Heart left ventricle (tissue), 16 donors: Measurements from ENCODE around the gene POC1A. TPM values are rescaled to one million over a fixed set of nuclear protein-coding genes. Genes with fewer than 3 reads are reported as not detected.

Source experiments
- ATAC-seq, 4 donors: fragments of 200-7000 bp; cut with Tn5 transposase; one replicate each; pipeline ENCODE4 v1.9.1; 2020 to 2022; ENCODE audit warnings: moderate library complexity in 4 of 4, mild to moderate bottlenecking in 3 of 4, moderate number of reproducible peaks in 1 of 4
- DNase-seq, 5 donors: peaks; one replicate each; pipeline ENCODE4 v3.0.0-alpha.2; 2020
- H3K27ac ChIP-seq, 12 donors: fragments of 200-600 bp; sonication (generic) in 4 of 12; one replicate each; pipeline versions ENCODE4 v1.5.0 to v1.8.0; 2016 to 2022; ENCODE audit warnings: mild to moderate bottlenecking in 2 of 12
- H3K27me3 ChIP-seq, 9 donors: fragments of 200-600 bp; sonication (generic) in 2 of 9; one replicate each; pipeline versions ENCODE4 v1.5.1 to v1.8.0; 2016 to 2022; ENCODE audit warnings: mild to moderate bottlenecking in 3 of 9
- H3K36me3 ChIP-seq, 9 donors: fragments of 200-600 bp; sonication (generic) in 2 of 9; one replicate each; pipeline versions ENCODE4 v1.5.0 to v1.8.0; 2018 to 2022; ENCODE audit warnings: mild to moderate bottlenecking in 2 of 9
- H3K4me1 ChIP-seq, 12 donors: fragments of 200-600 bp; sonication (generic) in 4 of 12; one replicate each; pipeline versions ENCODE4 v1.5.0 to v1.8.0; 2016 to 2022; ENCODE audit warnings: mild to moderate bottlenecking in 3 of 12
- H3K4me3 ChIP-seq, 12 donors: fragments of 200-600 bp; sonication (generic) in 4 of 12; one replicate each; pipeline versions ENCODE4 v1.5.0 to v1.8.0; 2017 to 2022; ENCODE audit warnings: mild to moderate bottlenecking in 9 of 12, moderate library complexity in 4 of 12
- H3K9me3 ChIP-seq, 12 donors: fragments of 200-600 bp; sonication (generic) in 4 of 12; one replicate each; pipeline versions ENCODE4 v1.5.0 to v1.8.0; 2016 to 2022; ENCODE audit warnings: mild to moderate bottlenecking in 1 of 12
- CTCF ChIP-seq, 12 donors: fragments of 200-600 bp; sonication (generic) in 4 of 12; IDR thresholded peaks; one replicate each; pipeline versions ENCODE4 v1.5.0 to v1.8.0; 2018 to 2022; ENCODE audit warnings: antibody characterized with exemption in 12 of 12, mild to moderate bottlenecking in 5 of 12
- POLR2A ChIP-seq, 2 donors: fragments of 450-650 bp; IDR thresholded peaks; one replicate each; pipeline ENCODE4 v1.6.1; 2017; ENCODE audit warnings: antibody characterized with exemption in 2 of 2, mild to moderate bottlenecking in 2 of 2, moderate library complexity in 2 of 2
- WGBS, 4 donors: extraction: QIAGEN DNeasy Blood & Tissue Kit in 2 of 4; methylation state at CpG; one replicate each; pipeline versions ENCODE4 v1.1.5 to v1.1.7; 2013 to 2018; 5-methylcytosine and 5-hydroxymethylcytosine counted together
- intact Hi-C, 10 donors: fragments of 100-400 bp; cut with DNase I; formaldehyde crosslinking; loops; one replicate each; pipeline versions ENCODE4 v1.11.1 to v1.14.2; 2022
- polyA plus RNA-seq, 2 donors: library from polyadenylated mRNA; stranded (reverse); fragments of 200-250 nt; gene quantifications; one replicate each; pipeline ENCODE4 v1.2.3, GENCODE V29; 2013
- total RNA-seq, 9 donors: library from RNA; depleted of rRNA in 2 of 9; stranded (reverse); fragments of >200 nt in 2 of 9; fragmentation: NEBNext Ultra II Directional in 3 of 9; extraction: Animal tissue kit (Norgen Biotek cat#: 25700) in 3 of 9; gene quantifications; one replicate each; pipeline versions ENCODE4 v1.1.0 to v1.2.4, GENCODE V29; 2016 to 2023
- donor health status: ischemic (EF 13 %, LVEDD 7.1; RV severe dilation, severe dysfunction).
- donor health status: healthy with polysubstance abuse.
- donor health status: DM: no; HTN: yes; CAD: no.
- donor health status: DM: no; HTN: no; CAD: no.
- donor health status: ischemic (EF 25% LVEDD 6.9; RV normal size, moderate dysfunction).
- donor health status: ischemic (EF 25% LVEDD 5.7; RV mildly dilated, moderate dysfunction).
- donor health status: healthy.
- donor health status: DM: yes; HTN: yes; CAD: no.
- donor health status: ischemic (EF 35%, LVEDD 5.7; RV mildly dilated, moderate dysfunction).
- donor health status: nonischemic (EF 11% LVEDD 7.7; RV severe dilation, severe dysfunction).
- donor health status: DM: yes; HTN: yes; CAD: no.
- donor health status: PGD.
- donor health status: ischemic (EF 29% LVEDD 5.4; RV normal size, mild dysfunction).
- donor health status: nonischemic (EF 23%, LVEDD 6.1; RV moderate dilation, normal function).

The POC1A gene
- total and polyA plus RNA-seq, 11 donors = 0.50 to 5.2 (median 1.4) TPM

DNA sequence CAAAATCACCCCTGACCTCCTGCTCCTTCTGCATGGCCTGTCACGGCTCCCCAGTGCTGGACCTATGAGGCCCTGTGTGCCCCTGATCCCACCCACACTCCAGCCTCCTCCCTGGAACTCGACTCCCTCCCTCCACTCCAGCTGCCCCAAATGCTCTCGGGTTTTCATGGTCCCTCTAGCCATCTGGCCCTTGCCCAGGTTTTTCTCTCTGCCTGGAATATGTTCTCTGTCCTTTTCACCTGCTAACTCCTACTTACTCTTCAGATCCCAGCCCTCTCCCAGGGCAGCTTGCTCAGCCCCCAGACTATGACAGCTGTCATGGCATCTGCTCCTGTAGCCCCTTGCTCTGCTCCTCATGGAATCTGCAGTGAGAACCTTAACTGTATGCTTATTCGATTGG lies 128.2 kb downstream of the POC1A start:
- peak in 1 of 5 donors; percentile 57 for DNase-seq
- no peaks in the 10 kb centered on the region for H3K9me3 ChIP-seq
- H3K27ac ChIP-seq = peak overlapping the region; percentile 40 to 99 (median 93)
- 32 to 44% (median 42%) methylated on average over 4 of the region's 4 CpGs for WGBS, 4 donors
- TF ChIP-seq CTCF (IDR thresholded peaks at IDR 0.05) (no peak), POLR2A (IDR thresholded peaks at IDR 0.05) (no peak)
- no peak for ATAC-seq
- no peak overlapping the region for H3K4me3 ChIP-seq
- intact Hi-C loops = no loop called here
- H3K4me1 ChIP-seq = peaks cover 23 to 74% (median 59%) of the 10 kb centered on the region in 12 donors
- H3K27me3 ChIP-seq = no peaks in the 10 kb centered on the region
- H3K36me3 ChIP-seq = no peaks in the 10 kb centered on the region

DNA sequence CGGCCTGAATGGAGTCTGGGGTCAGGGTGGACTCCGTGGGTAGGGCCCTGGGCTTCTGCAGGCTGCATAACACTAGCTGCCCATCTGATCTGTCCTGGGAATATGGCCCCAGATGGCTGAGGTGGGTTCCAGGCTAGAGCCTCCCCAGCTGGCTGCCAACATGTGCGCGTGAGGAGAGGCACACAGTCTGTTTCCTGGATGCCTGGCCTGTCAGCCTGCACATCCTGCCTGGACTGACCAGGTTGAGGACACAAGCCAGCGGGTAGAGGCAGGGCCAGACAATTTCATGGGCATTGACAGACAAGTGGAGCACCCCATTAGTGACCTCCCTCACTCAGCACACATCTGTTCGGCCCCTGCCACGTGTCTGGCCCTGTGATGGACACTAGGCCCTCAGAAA lies 128.8 kb downstream of the POC1A start:
- H3K4me1 ChIP-seq = peaks cover 28 to 80% (median 65%) of the 10 kb centered on the region in 12 donors
- no peak for TF ChIP-seq POLR2A (IDR thresholded peaks at IDR 0.05)
- TF ChIP-seq CTCF (IDR thresholded peaks at IDR 0.05) = no peak

More for the DNA sequence above, 128.8 kb downstream of the POC1A start:
- WGBS, 4 donors = 57 to 70% (median 59%) methylated on average over 7 of the region's 7 CpGs
- H3K27me3 ChIP-seq = no peaks in the 10 kb centered on the region
- intact Hi-C loops = loop anchor here in 1 of 10 donors (2.0 kb wide), 1 partner anchor 27 kb away; no protein-coding TSS in a partner anchor
- peak in 1 of 4 donors; percentile 11 for ATAC-seq
- no peaks in the 10 kb centered on the region for H3K9me3 ChIP-seq
- peak overlapping the region in 1 of 12 donors; percentile 11 for H3K4me3 ChIP-seq
- DNase-seq = peak in 1 of 5 donors; percentile 50
- H3K27ac ChIP-seq = peak overlapping the region; percentile 40 to 99 (median 93)
- H3K36me3 ChIP-seq = no peaks in the 10 kb centered on the region

Other genes starting within 250 kb of the POC1A start
- 10 to 100 TPM in 5 of 9 donors, 1 to 10 TPM in 4; 6.1 to 14.7 (median 10.2) TPM for gene RRP9, start 212.5 kb downstream of the POC1A start, total RNA-seq
- 10 to 100 TPM; 12.4 to 30.8 TPM for gene RRP9, start 212.5 kb downstream of the POC1A start, polyA plus RNA-seq
- 10 to 100 TPM; 11.0 to 37.5 (median 14.5) TPM for gene PARP3, start 212.1 kb downstream of the POC1A start, total RNA-seq
- gene PARP3, start 212.1 kb downstream of the POC1A start, polyA plus RNA-seq = 1 to 10 TPM; 7.0 to 9.1 TPM
- gene GPR62, start 199.0 kb downstream of the POC1A start, total RNA-seq = under 1 TPM in 5 of 9 donors, not detected in 4; 0.13 to 0.27 (median 0.21) TPM
- under 1 TPM; 0.06 to 0.11 TPM for gene GPR62, start 199.0 kb downstream of the POC1A start, polyA plus RNA-seq
- 100 to 1,000 TPM in 2 of 9 donors, 10 to 100 TPM in 7; 55.4 to 149 (median 63.9) TPM for gene PCBP4, start 187.0 kb downstream of the POC1A start, total RNA-seq
- 100 to 1,000 TPM in 1 of 2 donors, 10 to 100 TPM in 1; 64.8 to 101 TPM for gene PCBP4, start 187.0 kb downstream of the POC1A start, polyA plus RNA-seq
- gene ABHD14B, start 180.4 kb downstream of the POC1A start, total RNA-seq = 10 to 100 TPM in 7 of 9 donors, 1 to 10 TPM in 2; 8.7 to 22.2 (median 12.3) TPM
- 10 to 100 TPM; 11.5 to 19.8 TPM for gene ABHD14B, start 180.4 kb downstream of the POC1A start, polyA plus RNA-seq
- gene ABHD14A, start 179.4 kb downstream of the POC1A start, total RNA-seq = 10 to 100 TPM; 17.7 to 51.4 (median 22.1) TPM
- gene ABHD14A, start 179.4 kb downstream of the POC1A start, polyA plus RNA-seq = 10 to 100 TPM; 21.7 to 70.3 TPM
- 10 to 100 TPM; 14.8 to 45.3 (median 27.7) TPM for gene ACY1, start 170.9 kb downstream of the POC1A start, total RNA-seq
- gene ACY1, start 170.9 kb downstream of the POC1A start, polyA plus RNA-seq = 10 to 100 TPM; 18.3 to 21.2 TPM
- 100 to 1,000 TPM; 515 to 986 (median 681) TPM for gene RPL29, start 158.5 kb downstream of the POC1A start, total RNA-seq
- gene RPL29, start 158.5 kb downstream of the POC1A start, polyA plus RNA-seq = 1,000 to 10,000 TPM; 1,354 to 1,405 TPM
- gene DUSP7, start 97.9 kb downstream of the POC1A start, total RNA-seq = 10 to 100 TPM; 14.5 to 33.2 (median 20.7) TPM
- 10 to 100 TPM in 1 of 2 donors, 1 to 10 TPM in 1; 9.2 to 26.1 TPM for gene DUSP7, start 97.9 kb downstream of the POC1A start, polyA plus RNA-seq
- gene ALAS1, start 43.7 kb upstream of the POC1A start, total RNA-seq = 100 to 1,000 TPM in 8 of 9 donors, 10 to 100 TPM in 1; 77.9 to 213 (median 146) TPM
- gene ALAS1, start 43.7 kb upstream of the POC1A start, polyA plus RNA-seq = 100 to 1,000 TPM; 107 to 132 TPM
- under 1 TPM in 8 of 9 donors, not detected in 1; 0.12 to 0.65 (median 0.29) TPM for gene TLR9, start 71.2 kb upstream of the POC1A start, total RNA-seq
- gene TLR9, start 71.2 kb upstream of the POC1A start, polyA plus RNA-seq = under 1 TPM; 0.04 to 0.23 TPM
- 100 to 1,000 TPM in 7 of 9 donors, 10 to 100 TPM in 2; 62.9 to 133 (median 117) TPM for gene TWF2, start 84.7 kb upstream of the POC1A start, total RNA-seq
- 100 to 1,000 TPM in 1 of 2 donors, 10 to 100 TPM in 1; 45.8 to 109 TPM for gene TWF2, start 84.7 kb upstream of the POC1A start, polyA plus RNA-seq
- gene PPM1M, start 91.3 kb upstream of the POC1A start, total RNA-seq = 10 to 100 TPM in 2 of 9 donors, 1 to 10 TPM in 7; 5.7 to 30.2 (median 8.2) TPM
- gene PPM1M, start 91.3 kb upstream of the POC1A start, polyA plus RNA-seq = 1 to 10 TPM; 5.6 to 6.6 TPM
- 10 to 100 TPM; 44.9 to 73.6 (median 61.2) TPM for gene WDR82, start 124.2 kb upstream of the POC1A start, total RNA-seq
- 10 to 100 TPM; 24.7 to 69.2 TPM for gene WDR82, start 124.2 kb upstream of the POC1A start, polyA plus RNA-seq
- 1 to 10 TPM; 2.6 to 8.4 (median 4.1) TPM for gene GLYCTK, start 133.4 kb upstream of the POC1A start, total RNA-seq
- gene GLYCTK, start 133.4 kb upstream of the POC1A start, polyA plus RNA-seq = 1 to 10 TPM; 4.7 to 6.4 TPM
- 1 to 10 TPM in 8 of 9 donors, under 1 TPM in 1; 0.95 to 6.6 (median 2.8) TPM for gene DNAH1, start 161.9 kb upstream of the POC1A start, total RNA-seq
- 1 to 10 TPM; 1.2 to 3.8 TPM for gene DNAH1, start 161.9 kb upstream of the POC1A start, polyA plus RNA-seq